ENCODE results near the gene GLI2.

DNA sequence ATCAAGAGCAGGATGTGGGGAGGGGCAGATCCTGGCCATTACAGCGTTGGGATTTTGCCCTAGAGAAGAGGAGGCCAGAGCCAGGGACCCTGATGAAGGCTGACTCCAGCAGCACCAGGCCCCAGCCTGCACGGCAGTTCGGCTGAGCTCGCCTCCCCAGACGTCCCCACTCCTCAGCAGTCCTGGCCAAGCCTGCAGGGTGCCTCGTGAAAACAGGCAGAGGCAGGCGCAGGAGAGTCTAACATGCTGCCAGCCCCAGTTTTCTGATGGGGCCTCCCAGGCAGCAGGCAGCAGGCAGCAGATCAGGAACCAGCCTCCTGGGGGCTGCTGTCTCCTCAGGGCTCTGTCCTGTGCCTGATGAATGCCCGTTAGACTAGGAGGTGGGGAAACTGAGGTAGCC lies 19.7 kb upstream of the GLI2 start:
- TF ChIP-seq EP300 (IDR thresholded peaks at IDR 0.05), result no peak
- TF ChIP-seq, protein P1, sequence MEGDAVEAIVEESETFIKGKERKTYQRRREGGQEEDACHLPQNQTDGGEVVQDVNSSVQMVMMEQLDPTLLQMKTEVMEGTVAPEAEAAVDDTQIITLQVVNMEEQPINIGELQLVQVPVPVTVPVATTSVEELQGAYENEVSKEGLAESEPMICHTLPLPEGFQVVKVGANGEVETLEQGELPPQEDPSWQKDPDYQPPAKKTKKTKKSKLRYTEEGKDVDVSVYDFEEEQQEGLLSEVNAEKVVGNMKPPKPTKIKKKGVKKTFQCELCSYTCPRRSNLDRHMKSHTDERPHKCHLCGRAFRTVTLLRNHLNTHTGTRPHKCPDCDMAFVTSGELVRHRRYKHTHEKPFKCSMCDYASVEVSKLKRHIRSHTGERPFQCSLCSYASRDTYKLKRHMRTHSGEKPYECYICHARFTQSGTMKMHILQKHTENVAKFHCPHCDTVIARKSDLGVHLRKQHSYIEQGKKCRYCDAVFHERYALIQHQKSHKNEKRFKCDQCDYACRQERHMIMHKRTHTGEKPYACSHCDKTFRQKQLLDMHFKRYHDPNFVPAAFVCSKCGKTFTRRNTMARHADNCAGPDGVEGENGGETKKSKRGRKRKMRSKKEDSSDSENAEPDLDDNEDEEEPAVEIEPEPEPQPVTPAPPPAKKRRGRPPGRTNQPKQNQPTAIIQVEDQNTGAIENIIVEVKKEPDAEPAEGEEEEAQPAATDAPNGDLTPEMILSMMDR (IDR thresholded peaks at IDR 0.05), result no peak
